Peyer's patch (tissue), 4 donors: ENCODE results near the gene METTL24.

Source experiments
- POLR2A ChIP-seq, 2 donors: fragments of 450-650 bp; IDR thresholded peaks; one replicate each; pipeline ENCODE4 v1.5.1; 2017; ENCODE audit warnings: antibody characterized with exemption in 2 of 2, mild to moderate bottlenecking in 2 of 2, moderate library complexity in 2 of 2
- TF ChIP-seq, protein P1 (sequence below), 6 experiments: fragments of 450-650 bp in 4 of 6; fragments of 200-600 bp in 2 of 6; sonication (generic) in 1 of 6; IDR thresholded peaks; one replicate each; pipeline ENCODE4 v1.5.1; 2017 to 2019; ENCODE audit warnings: antibody characterized with exemption in 6 of 6, mild to moderate bottlenecking in 3 of 6, moderate library complexity in 1 of 6

DNA sequence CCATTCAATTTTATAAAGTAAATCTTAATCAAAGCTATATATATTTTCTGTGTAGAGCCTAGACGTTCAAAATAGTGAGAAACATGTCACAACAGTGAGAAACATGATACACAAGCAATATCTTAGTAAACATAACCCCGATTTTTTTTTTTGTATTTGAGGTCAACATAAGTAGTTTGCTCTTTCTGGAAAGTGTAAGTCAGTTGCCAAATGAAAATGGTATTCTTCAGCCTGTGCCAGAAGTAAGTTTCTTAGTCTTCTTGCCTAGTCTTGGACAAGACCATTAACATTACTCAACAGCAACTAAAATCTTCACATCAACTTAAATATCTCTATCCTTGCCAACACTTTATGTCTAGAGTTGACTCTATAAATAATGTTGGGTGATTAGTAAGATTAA is 59.7 kb downstream of the METTL24 start:
- TF ChIP-seq, protein P1, sequence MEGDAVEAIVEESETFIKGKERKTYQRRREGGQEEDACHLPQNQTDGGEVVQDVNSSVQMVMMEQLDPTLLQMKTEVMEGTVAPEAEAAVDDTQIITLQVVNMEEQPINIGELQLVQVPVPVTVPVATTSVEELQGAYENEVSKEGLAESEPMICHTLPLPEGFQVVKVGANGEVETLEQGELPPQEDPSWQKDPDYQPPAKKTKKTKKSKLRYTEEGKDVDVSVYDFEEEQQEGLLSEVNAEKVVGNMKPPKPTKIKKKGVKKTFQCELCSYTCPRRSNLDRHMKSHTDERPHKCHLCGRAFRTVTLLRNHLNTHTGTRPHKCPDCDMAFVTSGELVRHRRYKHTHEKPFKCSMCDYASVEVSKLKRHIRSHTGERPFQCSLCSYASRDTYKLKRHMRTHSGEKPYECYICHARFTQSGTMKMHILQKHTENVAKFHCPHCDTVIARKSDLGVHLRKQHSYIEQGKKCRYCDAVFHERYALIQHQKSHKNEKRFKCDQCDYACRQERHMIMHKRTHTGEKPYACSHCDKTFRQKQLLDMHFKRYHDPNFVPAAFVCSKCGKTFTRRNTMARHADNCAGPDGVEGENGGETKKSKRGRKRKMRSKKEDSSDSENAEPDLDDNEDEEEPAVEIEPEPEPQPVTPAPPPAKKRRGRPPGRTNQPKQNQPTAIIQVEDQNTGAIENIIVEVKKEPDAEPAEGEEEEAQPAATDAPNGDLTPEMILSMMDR (IDR thresholded peaks at IDR 0.05): no peak
- no peak for TF ChIP-seq POLR2A (IDR thresholded peaks at IDR 0.05)
